Posterior vena cava (tissue), 2 donors: ENCODE data around the gene CREBBP. TPM values are rescaled to one million over a fixed set of nuclear protein-coding genes. Genes with fewer than 3 reads are reported as not detected.

Experiments used
- DNase-seq: peaks from one replicate; pipeline ENCODE4 v3.0.0-alpha.2; 2020; ENCODE audit warnings: low spot score
- intact Hi-C, 2 donors: fragments of 100-400 bp; cut with DNase I; formaldehyde crosslinking; loops; one replicate each; pipeline versions ENCODE4 v1.14.1 to v1.14.2; 2022 to 2023
- total RNA-seq, 2 donors: library from RNA; stranded (reverse); fragmentation: NEBNext Ultra II Directional; extraction: Animal tissue kit (Norgen Biotek cat#: 25700); gene quantifications; one replicate each; pipeline ENCODE4 v1.2.1, GENCODE V29; 2021
- donor health status: DM: yes; HTN: yes; CAD: no.
- donor health status: DM: yes; HTN: yes; CAD: no.

The CREBBP gene
- total RNA-seq, 2 donors from 2014 or later = 48.4 to 56.8 TPM

DNA sequence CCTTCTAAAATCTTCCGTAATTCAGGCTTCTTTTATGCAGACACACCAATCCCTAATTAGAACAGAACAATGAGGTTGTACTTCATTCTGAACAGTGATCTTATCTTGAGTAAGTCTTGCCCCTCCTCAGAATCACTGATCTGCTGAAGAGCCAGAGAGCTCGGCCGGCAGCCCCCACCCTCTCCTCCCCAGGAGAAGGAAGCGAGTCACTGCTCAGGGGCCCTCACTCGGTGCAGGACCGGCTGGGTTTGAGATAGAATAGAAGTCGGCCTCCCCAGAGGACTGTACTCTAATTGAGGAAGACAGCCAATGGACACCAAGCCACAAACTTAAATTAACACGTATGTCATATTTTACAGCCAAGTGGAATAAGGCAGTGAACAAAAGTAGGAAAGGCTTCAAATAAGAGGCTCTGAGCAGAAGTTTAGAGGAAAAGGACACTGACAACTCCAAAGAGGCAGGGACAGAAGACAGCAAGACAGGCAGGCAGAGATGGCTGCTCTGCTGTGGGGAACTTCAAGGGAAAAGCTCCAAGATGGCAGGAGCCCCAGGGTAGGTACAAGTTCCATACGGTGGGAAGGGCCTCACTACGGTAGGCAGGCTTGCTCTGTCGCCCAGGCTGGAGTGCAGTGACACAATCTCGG lies 18.6 kb downstream of the CREBBP start:
- intact Hi-C loops = loop anchor here in 1 of 2 donors (10.0 kb wide), 1 partner anchor 47 kb away; no protein-coding TSS in a partner anchor
- DNase-seq = no peak

DNA sequence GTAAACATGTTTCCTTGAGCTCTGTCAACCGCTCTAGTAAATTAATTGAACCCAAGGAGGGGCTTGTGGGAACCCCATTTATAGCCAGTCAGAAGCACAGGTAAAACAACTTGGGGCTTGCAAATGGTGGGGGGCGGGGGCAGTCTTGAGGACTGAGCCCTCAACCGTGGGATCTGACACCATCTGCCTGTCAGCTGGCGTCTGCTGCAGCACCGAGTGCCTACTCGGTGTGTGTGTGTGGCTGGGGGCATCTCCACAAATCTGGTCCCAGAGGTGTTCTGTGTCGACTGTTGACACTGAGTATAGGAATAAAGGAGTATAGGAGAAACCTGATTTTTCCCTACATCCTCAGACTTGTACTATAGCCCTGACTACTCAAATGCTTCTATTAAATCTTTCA lies 20.6 kb downstream of the CREBBP start:
- intact Hi-C loops = loop anchor here in 1 of 2 donors (10.0 kb wide), 1 partner anchor 45 kb away; no protein-coding TSS in a partner anchor

DNA sequence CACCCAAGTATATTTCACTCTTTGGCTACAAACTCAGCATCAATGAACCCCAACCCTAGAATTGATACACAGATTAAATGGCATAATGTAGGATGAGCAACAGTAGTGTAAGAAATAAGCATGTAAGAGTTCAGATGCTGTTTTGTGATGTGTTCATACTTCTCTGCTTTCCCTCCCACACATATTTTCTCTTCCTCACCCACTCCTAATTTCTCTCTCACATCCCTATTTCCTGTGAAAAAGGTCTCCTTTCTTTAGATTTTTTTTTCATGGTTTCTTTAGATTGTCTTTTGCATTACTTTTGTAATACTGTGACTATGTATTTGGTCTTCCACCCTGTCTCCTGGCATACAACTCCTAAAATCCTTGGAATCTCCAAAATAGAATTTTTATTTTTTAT lies 21.7 kb downstream of the CREBBP start:
- no peak for DNase-seq
- intact Hi-C loops = no loop called here

More for the DNA sequence above, 20.6 kb downstream of the CREBBP start:
- DNase-seq = no peak

DNA sequence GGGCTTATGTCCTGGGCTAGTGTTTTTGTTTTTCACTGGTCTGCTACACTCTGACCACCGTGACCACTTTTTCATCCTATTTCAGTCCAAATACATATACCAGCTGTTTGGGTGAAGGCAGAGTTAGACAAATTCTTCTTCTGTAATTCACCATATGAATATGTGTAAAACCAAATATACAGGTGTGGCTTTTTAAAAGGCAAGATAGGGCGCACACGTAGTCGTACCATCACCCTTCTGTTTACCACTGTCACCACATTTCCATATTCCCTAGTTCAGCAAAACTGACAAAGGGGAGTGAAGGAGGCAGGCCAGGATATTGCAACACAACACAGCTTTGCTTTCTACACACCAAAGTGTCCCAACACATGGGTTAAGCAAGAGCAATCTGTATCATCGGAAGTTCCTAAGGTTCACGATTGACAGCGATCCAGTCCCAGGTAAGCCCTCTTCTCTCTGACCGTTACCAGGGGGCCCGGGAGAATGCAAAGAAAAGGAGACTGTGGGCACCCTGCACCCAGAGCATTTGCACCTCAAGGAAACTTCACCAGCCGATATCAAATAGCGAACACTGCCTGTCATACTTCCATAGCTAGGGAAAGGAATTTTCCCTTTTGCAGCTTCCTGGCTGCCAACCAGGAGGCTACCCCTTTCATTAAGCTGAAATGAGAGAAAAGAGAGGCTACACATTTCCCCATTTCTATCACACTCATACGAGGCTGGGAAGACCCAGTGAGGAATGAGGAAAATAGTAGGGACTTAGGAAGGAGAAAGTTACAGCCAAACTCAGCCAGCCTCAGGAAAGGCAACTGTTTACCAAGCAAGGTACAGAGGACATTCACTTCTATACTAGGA lies 23.1 kb downstream of the CREBBP start:
- intact Hi-C loops = no loop called here
- no peak for DNase-seq

DNA sequence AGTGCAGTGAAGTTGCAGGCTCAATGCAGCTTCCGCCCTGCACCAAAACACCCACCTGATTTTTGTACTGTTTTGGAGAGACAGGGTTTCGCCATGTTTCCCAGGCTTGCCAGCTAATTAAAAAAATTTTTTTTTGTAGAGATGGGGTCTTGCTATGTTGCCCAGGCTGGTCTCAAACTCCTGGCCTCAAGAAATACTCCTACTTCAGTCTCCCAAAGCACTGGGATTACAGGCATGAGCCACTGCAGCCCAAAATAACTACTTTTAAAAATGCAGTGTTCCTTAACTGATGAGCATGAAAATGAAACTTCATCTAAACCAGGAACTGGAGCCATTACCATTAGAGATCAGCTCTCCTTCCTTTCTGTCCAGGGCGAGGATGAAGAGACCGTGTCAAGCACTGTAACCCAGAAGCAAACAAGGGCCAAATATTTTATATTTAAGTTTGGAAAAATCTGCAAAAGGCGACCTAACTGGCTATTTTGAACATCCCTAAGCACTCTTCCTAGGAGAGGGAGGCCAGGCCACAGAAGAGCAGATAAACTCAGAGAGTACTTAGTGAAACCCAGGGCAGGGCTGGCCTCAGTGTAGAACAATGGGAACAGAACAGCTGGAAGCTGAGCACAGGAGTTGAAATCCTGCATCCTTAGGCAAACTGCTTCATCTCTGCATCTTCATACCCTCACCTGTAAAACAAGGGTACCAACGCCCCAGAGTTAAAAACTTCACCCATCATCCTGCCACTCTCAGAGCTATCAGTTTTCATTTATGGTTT lies 24.0 kb downstream of the CREBBP start:
- intact Hi-C loops = no loop called here
- no peak for DNase-seq

DNA sequence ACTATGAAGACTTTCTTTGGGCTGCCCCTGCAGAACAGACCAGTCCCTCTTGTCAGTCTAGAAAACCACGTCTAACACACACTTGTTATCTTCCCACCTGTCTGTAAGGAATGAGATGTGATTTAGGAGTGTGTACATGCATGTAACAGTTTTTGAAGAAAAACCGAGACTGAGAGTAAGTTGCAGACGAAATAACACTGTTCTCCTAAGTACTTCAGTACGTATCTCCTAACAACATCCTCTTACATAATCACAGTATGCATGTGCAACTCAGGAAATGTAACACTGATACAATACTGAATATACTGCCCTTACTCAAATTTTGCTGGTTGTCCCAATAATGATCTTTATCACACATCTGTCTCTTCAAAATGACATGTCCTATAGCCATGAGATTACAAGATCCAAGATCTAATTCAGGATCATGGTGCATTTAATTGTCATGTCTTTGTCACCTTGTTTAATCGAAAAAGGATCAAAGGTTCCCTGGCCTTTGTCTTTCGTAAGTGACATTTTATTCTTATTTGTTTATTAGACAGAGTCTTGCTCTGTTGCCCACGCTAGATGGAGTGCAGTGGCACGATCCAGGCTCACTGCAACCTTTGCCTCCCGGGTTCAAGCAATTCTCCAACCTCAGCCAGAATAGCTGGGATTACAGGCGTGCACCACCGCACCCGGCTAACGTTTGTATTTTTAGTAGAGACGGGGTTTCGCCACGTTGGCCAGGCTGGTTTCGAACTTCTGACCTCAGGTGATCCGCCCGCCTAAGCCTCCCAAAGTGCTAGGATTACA lies 25.6 kb downstream of the CREBBP start:
- intact Hi-C loops = no loop called here
- no peak for DNase-seq

DNA sequence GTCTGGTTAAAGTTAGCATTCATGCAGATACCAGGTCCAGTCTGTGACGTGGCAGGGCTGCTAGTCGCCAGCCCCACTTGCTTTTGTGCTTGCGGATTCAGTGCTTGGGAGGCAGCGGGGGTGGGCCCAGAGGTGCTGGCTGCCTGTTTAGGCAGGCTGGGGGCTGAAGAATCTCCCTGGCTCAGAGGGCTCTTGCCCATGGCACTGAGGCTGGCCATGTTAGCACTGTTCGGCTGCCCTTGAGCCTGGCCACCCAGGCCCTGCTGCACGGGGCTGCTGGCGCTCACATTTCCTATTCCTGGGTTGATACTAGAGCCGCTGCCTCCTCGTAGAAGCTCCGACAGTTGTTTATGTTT lies 30.0 kb downstream of the CREBBP start:
- DNase-seq = no peak
- intact Hi-C loops = no loop called here

DNA sequence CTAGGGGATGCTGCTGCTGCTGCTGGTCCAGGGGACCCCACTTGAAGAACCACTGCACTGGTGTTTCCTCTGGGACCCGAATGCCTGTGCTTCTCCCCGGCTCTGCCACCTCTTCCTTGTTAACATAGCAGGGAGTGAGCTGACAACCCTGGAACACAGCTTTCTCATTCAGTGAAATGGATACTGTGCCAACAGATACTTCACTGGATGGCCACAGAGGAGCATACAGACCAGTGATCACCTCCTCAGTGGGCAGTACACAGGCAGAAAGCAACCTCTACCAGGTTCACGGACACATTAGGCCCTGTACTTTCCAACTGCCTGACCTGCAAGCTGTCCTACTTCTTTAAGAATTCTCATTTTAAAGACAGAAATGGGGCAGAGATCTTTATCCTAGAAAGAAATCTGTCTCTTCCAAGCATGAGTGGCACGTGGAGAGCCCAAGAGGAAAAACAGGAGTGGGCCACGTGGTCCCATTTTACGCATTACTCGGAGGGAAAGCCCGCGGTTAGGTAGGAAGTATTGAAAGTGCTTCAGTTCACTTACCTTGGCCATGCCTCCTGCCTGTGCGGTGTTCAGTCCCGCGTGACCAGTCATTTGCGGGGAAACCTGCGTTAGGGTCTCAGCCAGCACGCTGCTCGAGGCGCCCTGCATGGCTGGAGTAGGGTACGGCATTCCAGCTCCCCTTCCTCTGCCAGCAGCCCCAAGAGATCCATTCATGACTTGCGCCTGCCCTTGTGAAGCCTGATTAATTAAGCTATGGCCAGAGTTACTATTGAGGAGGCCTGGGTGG lies 30.6 kb downstream of the CREBBP start:
- DNase-seq = no peak
- intact Hi-C loops = no loop called here

DNA sequence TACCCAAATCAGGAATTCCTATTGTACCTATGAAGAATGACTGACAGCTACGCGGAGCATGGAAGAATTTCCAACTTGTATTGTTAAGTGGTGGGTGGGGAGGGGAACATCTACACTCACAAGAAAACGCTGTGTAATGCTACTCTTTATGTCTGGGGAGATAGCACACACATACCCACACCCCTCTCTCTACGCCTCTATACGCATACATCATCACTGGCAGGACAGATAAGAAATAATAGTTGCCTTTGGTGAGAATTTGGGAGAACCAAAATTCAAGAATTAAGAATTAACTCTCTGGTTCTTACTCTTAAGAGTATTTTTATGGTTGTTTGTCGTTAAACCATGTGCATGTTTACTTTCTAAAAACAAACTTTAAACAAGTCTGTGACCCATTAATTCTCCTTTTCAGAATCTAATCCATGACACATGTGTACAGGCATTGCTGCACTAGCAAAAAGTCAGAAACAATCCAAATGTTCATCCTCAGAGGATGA lies 33.9 kb downstream of the CREBBP start:
- no peak for DNase-seq
- intact Hi-C loops = no loop called here

DNA sequence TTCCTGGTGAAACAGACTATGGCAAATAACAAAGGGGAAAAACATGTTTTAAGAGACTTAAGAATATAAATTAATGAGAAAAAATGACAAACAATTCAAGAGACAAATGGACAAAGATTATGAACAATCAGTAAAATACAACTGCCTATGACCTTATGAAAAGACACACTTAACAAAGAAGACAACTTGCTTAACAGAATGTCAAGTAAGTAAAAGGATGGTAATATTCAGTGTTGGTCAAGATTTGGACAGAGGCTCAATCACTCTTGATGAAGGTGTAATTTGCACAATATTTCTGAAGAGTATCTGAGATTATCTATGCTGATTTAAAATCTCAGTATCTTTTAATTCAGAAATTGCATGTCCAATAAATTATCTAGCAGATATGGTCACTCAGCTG lies 34.4 kb downstream of the CREBBP start:
- no peak for DNase-seq
- intact Hi-C loops = no loop called here

DNA sequence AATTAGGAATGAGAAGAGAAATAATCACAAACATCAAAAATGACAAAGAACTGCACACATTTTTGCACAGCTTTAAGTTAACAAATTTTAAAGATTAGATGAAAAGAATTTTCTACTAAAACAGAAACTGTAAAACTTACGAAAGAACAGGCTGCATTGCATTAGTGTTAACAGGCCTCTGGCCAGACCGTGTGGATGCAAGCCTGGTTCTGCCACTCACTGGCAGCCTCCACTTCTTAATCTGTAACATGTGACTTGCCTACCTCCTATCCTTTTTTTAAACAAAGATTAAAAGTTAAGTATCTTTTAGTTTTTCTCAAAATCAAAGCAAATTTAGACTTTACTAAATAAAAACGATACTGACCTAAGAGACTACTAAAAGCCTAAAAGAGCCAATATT lies 37.5 kb downstream of the CREBBP start:
- intact Hi-C loops = no loop called here
- DNase-seq = no peak

DNA sequence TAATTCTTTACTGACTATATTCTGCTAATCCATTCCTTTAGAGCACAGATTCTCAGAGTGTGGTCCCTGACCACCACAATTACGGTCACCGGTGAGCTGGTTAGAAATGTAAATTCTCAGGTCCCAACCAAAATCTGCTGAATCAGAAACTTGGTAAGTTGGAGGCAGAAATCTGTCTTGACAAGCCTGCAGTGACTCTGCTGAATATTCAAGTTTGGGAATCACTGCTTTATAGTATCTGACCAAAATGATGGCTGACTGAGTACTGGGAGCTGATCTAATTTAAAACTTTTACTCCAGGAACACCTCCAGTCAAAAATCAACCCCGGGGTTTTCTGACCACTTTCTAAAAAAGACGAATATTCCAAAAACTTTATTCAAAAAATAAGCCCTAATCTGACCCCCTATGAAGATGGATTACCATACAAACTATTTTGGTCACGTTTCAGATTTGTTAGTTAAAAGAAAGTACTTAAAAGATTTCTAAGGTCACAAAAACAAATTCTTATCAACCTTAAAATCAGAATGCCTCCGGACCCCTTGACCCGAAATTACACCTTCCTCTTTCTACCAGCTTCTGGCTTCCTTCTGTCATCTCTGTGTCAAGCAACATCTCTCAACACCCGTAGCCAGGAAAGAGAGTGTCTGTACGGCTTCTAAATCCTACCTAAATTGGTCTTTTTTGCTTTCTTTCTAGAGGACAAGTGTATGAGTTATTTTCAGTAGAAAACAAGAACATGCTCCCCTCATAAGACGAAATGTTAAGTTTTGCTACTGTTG lies 38.6 kb downstream of the CREBBP start:
- no peak for DNase-seq
- intact Hi-C loops = no loop called here

DNA sequence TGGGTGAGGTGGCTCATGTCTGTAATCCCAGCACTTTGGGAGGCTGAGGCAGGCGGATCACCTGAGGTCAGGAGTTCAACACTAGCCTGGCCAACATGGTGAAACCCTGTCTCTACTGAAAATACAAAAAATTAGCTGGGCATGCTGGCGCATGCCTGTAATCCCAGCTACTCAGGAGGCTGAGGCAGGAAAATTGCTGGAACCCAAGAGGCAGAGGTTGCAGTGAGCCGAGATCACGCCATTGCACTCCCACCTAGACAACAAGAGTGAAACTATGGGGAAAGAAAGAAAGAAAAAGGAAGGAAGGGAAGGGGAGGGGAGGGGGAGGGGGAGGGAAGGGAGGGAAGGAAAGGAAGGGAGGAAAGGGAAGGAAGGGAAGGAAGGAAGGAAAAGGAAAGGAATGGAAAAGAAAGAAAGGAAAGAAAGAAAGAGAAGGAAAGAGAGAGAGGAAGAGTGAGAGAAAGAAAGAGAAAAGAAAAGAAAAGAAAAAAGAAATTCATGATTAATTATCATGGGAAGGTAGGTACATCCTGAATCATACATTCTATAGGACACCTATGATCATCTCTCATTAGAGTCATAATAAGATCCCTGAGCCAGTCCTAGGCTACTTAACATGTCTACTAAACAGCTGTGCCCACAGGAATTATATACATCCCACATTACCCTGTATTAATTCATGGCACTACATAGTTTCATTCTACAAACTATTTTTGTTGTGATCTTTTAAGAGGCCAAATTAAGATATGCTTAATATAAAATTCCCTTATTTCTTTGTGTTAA lies 40.9 kb downstream of the CREBBP start:
- DNase-seq = no peak
- intact Hi-C loops = loop anchor here in 1 of 2 donors (10.0 kb wide), 1 partner anchor 75 kb away; no protein-coding TSS in a partner anchor

DNA sequence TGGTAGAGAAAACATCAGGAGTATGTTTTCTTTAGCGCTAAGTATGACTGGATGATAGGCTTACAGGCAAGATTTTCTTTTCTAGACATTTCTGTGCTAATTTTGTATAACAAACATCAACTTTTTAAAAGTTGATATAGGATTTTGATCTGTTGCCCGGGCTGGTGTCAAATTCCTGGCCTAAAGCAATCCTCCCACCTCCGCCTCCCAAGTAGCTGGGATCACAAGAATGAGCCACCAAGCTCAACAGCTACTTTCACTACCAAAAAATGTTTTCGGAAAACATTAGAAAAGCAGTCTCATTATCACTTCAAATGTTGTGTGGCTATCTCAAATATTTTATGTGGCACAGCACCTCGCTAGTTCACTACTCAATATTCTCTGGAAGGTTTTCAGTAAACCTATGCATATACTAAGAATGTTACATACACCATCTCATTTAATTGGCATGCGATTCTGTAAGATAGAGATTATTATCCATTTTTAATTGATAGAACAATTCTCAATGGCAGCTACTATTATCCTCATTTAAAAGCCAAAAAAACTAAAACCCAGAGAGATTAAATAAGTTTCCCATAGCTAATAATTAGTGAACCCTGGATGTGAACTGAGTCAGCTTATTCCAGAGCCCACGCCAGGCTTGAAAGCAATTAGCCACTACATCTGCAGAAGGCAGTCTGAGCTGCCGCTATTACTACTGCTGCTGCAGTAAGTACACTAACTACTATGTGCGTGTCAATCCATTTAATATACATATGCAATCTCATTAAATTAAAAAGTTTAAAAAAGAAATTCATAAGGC lies 41.7 kb downstream of the CREBBP start:
- DNase-seq = no peak
- intact Hi-C loops = loop anchor here in 1 of 2 donors (10.0 kb wide), 1 partner anchor 74 kb away; no protein-coding TSS in a partner anchor

DNA sequence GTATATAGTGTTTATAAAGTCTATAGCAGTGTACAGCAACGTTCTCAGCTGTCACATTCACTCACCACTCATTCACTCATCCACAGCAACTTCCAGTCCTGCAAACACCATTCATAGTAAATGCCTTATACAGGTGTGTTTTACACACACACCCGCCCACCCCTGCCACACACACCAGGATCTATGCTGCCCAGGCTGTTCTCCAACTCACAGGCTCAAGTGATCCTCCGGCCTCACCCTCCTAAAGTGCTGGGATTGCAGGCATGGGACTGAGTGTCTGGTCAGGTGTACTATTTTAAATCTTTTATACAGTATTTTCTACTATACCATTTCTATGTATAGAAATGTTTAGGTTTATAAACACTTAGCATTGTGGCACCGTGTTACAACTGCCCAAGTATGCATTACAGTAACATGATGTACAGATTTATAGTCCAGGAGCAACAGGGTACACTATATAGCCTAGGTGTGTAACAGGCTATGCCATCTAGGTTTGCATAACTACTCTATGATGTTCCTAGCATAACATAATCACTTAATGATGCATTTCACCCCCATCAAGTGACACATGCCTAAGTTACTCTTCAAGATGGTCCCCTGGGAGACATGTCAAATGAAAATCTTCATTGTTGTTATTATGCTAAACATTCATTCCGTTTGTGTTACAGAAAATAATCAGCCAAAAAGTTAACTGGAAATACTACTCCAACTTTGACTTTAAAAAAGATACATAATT lies 42.5 kb downstream of the CREBBP start:
- intact Hi-C loops = loop anchor here in 1 of 2 donors (10.0 kb wide), 1 partner anchor 73 kb away; no protein-coding TSS in a partner anchor
- DNase-seq = no peak
